GM21529 (cell line): ENCODE data around the gene IFITM10.

Experiments
- ATAC-seq: cut with Tn5 transposase; IDR thresholded peaks from one replicate; pipeline ENCODE4 v1.9.1; 2021; ENCODE audit not compliant: unreplicated experiment

IFITM10 gene

GRCh38 chr11:1750481-1750839 is at the start of gene IFITM10:
Gene IFITM10, minus strand, starts transcription at chr11:1750595. Its CDS starts 153 bp downstream, at chr11:1750442.
- no peak for ATAC-seq

- no peak for ATAC-seq
These were observed 47.2 kb upstream of the IFITM10 start for GRCh38 chr11:1797391-1798125.

- ATAC-seq: no peak
These were observed 46.1 kb upstream of the IFITM10 start for GRCh38 chr11:1796413-1797011.

GRCh38 chr11:1793081-1793480 is 42.7 kb upstream of the IFITM10 start:
- no peak for ATAC-seq

- no peak for ATAC-seq
These were observed 42.1 kb upstream of the IFITM10 start for GRCh38 chr11:1792461-1792860.

GRCh38 chr11:1791912-1792311 is 41.5 kb upstream of the IFITM10 start:
- no peak for ATAC-seq

- no peak for ATAC-seq
These were observed 36.1 kb upstream of the IFITM10 start for GRCh38 chr11:1786466-1786865.

GRCh38 chr11:1785749-1786413 is 35.5 kb upstream of the IFITM10 start:
- no peak for ATAC-seq

GRCh38 chr11:1784761-1785650 is 34.6 kb upstream of the IFITM10 start:
- no peak for ATAC-seq

- no peak for ATAC-seq
These were observed 33.5 kb upstream of the IFITM10 start for GRCh38 chr11:1783725-1784529.

- no peak for ATAC-seq
These were observed 32.7 kb upstream of the IFITM10 start for GRCh38 chr11:1782831-1783724.

GRCh38 chr11:1782031-1782590 is 31.7 kb upstream of the IFITM10 start:
- ATAC-seq: no peak

- ATAC-seq: no peak
These were observed 31.2 kb upstream of the IFITM10 start for GRCh38 chr11:1781593-1781975.

GRCh38 chr11:1780700-1781592 is 30.6 kb upstream of the IFITM10 start:
- no peak for ATAC-seq

GRCh38 chr11:1779806-1780699 is 29.7 kb upstream of the IFITM10 start:
- no peak for ATAC-seq

GRCh38 chr11:1779034-1779805 is 28.8 kb upstream of the IFITM10 start:
- ATAC-seq: no peak
